OCI-LY3 (cell line): Measurements from ENCODE around the gene CHST13.

Source experiments
- H2AFZ ChIP-seq: fragments of 200-600, 300-600 bp; shearing (Covaris generic); 2 replicates; pipeline ENCODE4 v1.6.0; 2014; ENCODE audit warnings: antibody characterized with exemption, low read depth, low read length
- H3K27ac ChIP-seq: fragments of 200-600, 300-600 bp; sonication (generic); 2 replicates; pipeline ENCODE4 v1.5.1; 2014; ENCODE audit warnings: mild to moderate bottlenecking, low read length, moderate library complexity, mixed read lengths
- H3K27me3 ChIP-seq: fragments of 200-600, 300-600 bp; sonication (generic); 2 replicates; pipeline ENCODE4 v1.6.1; 2014; ENCODE audit warnings: low read depth, low read length, mixed read lengths
- H3K36me3 ChIP-seq: fragments of 200-600, 300-600 bp; sonication (generic); replicated peaks from 2 replicates; pipeline ENCODE3; 2014; ENCODE audit warnings: low read depth, low read length, mixed read lengths
- H3K4me1 ChIP-seq: fragments of 300-600, 200-600 bp; sonication (generic); 2 replicates; pipeline ENCODE4 v1.6.1; 2014; ENCODE audit warnings: low read length, mixed read lengths
- H3K4me2 ChIP-seq: fragments of 200-600, 300-600 bp; sonication (generic); 2 replicates; pipeline ENCODE4 v1.6.1; 2014; ENCODE audit warnings: low read length, mixed read lengths
- H3K4me3 ChIP-seq: fragments of 300-600, 200-600 bp; sonication (generic); 2 replicates; pipeline ENCODE4 v1.5.1; 2014; ENCODE audit warnings: antibody characterized with exemption, mild to moderate bottlenecking, low read length, moderate library complexity
- H3K79me2 ChIP-seq: fragments of 300-600, 200-600 bp; shearing (Covaris generic); 2 replicates; pipeline ENCODE4 v1.6.1; 2014; ENCODE audit warnings: mild to moderate bottlenecking, low read length, mixed read lengths
- H3K9ac ChIP-seq: fragments of 300-600, 200-600 bp; shearing (Covaris generic); 2 replicates; pipeline ENCODE4 v1.6.0; 2014; ENCODE audit warnings: mild to moderate bottlenecking, low read length, moderate library complexity
- H3K9me3 ChIP-seq: fragments of 200-600, 300-600 bp; shearing (Covaris generic); 2 replicates; pipeline ENCODE4 v1.6.1; 2014; ENCODE audit warnings: low read length, mixed read lengths; ENCODE audit not compliant: insufficient read depth
- H4K20me1 ChIP-seq: fragments of 200-600, 300-600 bp; sonication (generic); 2 replicates; pipeline ENCODE4 v1.6.1; 2016; ENCODE audit warnings: low read length, mixed read lengths; ENCODE audit not compliant: insufficient read depth
- EZH2phosphoT487 ChIP-seq: fragments of 200-600 bp; shearing (Covaris generic); IDR thresholded peaks from 2 replicates; pipeline ENCODE4 v1.6.1; 2018; ENCODE audit warnings: antibody characterized with exemption, mixed run types, low read depth
- TF ChIP-seq, protein P1 (sequence below): fragments of 200-600, 300-600 bp; sonication (generic); IDR thresholded peaks from 2 replicates; pipeline ENCODE4 v1.5.1; 2014; ENCODE audit warnings: antibody characterized with exemption, low read length, low read depth

The CHST13 gene

DNA sequence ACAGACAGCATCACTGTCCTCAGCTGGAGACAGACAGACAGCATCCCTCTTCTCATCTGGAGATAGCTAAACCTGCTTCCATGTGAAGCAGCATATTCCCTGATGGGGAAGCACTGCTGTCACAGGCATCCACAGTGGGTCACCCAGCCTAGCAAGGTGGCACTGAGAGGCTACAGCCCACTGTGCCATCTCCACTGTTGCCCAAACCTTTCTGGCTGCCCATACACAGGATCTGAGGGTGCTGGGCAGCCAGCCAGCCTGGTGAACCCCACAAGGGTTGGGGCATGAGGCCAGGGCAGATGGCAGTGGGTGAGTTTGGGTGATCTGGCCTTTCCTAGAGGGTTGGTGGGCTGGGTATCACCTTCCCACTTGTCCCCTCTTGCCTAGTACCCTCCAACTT is 11.7 kb downstream of the CHST13 start:
- Histone ChIP-seq H3K36me3 (no peaks in the 10 kb centered on the region), H4K20me1 (no peaks in the 10 kb centered on the region), H3K27me3 (peaks cover 23% of the 10 kb centered on the region), H3K9me3 (no peaks in the 10 kb centered on the region), H3K9ac (no peak overlapping the region), H3K27ac (no peak overlapping the region), H3K79me2 (no peaks in the 10 kb centered on the region), H3K4me2 (no peak overlapping the region), H3K4me1 (no peaks in the 10 kb centered on the region), H3K4me3 (no peak overlapping the region), H2AFZ (no peak overlapping the region)
- TF ChIP-seq EZH2phosphoT487 = no peak
- TF ChIP-seq, protein P1, sequence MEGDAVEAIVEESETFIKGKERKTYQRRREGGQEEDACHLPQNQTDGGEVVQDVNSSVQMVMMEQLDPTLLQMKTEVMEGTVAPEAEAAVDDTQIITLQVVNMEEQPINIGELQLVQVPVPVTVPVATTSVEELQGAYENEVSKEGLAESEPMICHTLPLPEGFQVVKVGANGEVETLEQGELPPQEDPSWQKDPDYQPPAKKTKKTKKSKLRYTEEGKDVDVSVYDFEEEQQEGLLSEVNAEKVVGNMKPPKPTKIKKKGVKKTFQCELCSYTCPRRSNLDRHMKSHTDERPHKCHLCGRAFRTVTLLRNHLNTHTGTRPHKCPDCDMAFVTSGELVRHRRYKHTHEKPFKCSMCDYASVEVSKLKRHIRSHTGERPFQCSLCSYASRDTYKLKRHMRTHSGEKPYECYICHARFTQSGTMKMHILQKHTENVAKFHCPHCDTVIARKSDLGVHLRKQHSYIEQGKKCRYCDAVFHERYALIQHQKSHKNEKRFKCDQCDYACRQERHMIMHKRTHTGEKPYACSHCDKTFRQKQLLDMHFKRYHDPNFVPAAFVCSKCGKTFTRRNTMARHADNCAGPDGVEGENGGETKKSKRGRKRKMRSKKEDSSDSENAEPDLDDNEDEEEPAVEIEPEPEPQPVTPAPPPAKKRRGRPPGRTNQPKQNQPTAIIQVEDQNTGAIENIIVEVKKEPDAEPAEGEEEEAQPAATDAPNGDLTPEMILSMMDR = no peak

DNA sequence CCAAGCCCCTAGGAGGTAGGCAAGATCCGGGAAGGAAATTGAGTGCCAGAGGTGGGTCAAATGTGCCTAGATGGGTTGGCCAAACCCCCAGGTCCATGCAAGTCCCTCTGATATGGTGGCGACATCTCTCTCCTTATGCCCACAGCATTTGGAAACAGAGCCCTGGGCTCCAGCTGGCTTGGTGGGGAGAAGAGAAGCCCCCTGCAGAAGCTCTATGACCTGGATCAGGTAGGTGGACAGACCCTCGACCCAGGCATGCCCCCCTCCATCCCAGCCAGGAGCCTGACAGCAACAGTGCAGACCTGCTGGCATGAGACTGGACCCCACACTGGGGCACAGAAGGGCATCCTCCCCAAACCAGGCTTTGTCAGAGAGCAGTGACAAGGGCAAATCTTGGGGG is 12.2 kb downstream of the CHST13 start:
- Histone ChIP-seq H2AFZ (no peak overlapping the region), H3K4me2 (no peak overlapping the region), H3K27ac (no peak overlapping the region), H3K4me3 (no peak overlapping the region), H3K36me3 (no peaks in the 10 kb centered on the region), H3K9me3 (no peaks in the 10 kb centered on the region), H3K9ac (no peak overlapping the region), H4K20me1 (no peaks in the 10 kb centered on the region), H3K4me1 (no peaks in the 10 kb centered on the region), H3K27me3 (peaks cover 23% of the 10 kb centered on the region), H3K79me2 (no peaks in the 10 kb centered on the region)
- TF ChIP-seq EZH2phosphoT487 = no peak
- TF ChIP-seq, protein P1 = no peak

DNA sequence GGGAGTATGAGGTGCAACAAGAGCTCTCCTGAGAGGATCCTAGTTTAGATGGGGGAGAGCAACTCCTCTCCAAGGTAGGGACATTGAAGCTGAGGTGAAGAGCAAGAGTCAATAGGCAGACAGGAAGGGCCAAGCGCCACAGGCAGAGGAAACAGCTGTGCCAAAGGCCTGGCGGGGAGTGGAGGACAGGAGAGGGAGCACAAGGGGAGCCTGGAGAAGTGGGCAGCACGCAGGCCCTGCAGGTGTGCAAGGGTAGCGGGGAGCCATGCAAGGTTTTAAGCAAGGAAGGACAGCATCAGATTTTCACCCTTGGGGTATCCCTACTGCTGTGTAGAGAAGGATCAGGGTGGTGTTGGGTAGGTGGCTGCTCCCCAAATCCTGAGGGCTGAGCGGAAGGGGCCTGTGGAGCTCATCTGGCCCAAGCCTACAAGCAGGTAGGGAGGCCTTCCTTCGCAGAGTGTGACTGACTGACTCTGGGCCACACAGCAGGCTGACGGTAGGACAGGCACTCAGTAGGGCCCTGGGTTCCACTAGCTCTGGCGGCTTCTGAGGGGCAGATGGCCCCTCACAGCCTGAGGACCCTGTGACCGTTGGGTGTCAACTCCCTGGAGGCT is 13.3 kb downstream of the CHST13 start:
- Histone ChIP-seq H3K36me3 (no peaks in the 10 kb centered on the region), H3K9me3 (no peaks in the 10 kb centered on the region), H3K4me2 (no peak overlapping the region), H3K27ac (no peak overlapping the region), H4K20me1 (no peaks in the 10 kb centered on the region), H3K4me1 (no peaks in the 10 kb centered on the region), H2AFZ (no peak overlapping the region), H3K27me3 (peaks cover 15% of the 10 kb centered on the region), H3K9ac (no peak overlapping the region), H3K4me3 (no peak overlapping the region), H3K79me2 (no peaks in the 10 kb centered on the region)
- TF ChIP-seq, protein P1 = no peak
- no peak for TF ChIP-seq EZH2phosphoT487

DNA sequence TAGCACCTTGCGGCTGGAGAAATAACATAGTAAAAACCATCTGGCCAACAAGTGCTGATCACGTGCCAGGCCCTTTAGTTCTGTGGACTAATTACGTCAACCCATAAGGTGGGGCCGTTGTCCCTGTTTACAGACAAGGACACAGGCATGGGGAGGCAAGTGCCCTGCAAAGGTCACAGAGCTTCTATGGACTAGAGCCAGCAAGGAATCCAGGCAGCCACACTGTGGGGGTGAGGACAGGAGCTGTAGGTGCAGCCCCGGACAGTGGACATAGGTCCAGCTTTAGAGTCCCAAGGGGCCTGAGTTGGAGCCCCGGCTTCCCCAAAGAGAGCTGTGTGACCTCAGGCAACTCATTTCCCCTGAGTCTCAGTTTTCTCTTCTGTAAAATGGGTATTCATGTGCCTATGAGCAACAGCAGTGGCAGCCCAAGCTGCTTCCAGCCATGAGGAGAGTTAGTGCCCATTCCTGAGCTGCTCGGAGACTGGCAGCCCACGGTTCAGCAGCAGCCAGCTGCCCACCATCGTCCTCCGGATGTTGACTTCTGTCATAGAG is 13.9 kb downstream of the CHST13 start:
- Histone ChIP-seq H3K4me2 (no peak overlapping the region), H3K27ac (no peak overlapping the region)

More for the DNA sequence above, 13.9 kb downstream of the CHST13 start:
- no peak for TF ChIP-seq EZH2phosphoT487
- TF ChIP-seq, protein P1 = no peak
- Histone ChIP-seq H3K79me2 (no peaks in the 10 kb centered on the region), H3K27me3 (peaks cover 10% of the 10 kb centered on the region; the same call in 1 of the 2 replicates), H3K9me3 (no peaks in the 10 kb centered on the region), H3K4me1 (no peaks in the 10 kb centered on the region), H3K36me3 (no peaks in the 10 kb centered on the region), H4K20me1 (no peaks in the 10 kb centered on the region), H3K9ac (no peak overlapping the region), H3K4me3 (no peak overlapping the region), H2AFZ (no peak overlapping the region)
